Activated T-cell treated with anti-CD3 and anti-CD28 coated beads, Interleukin-2, amount 50 U/mL, for 72 hours (primary cell): ENCODE measurements around the gene PDGFC. TPM values are rescaled to one million over a fixed set of nuclear protein-coding genes. Genes with fewer than 3 reads are reported as not detected.

Experiments
- ATAC-seq, 2 donors: fragments of 150-1000 bp; cut with Tn5 transposase; replicated peaks in 1 of 2; 2 replicates each; pipeline ENCODE4 v1.10.0; 2021; ENCODE audit warnings: moderate library complexity in 2 of 2, mild to moderate bottlenecking in 1 of 2
- DNase-seq, 2 donors: peaks; one replicate each; pipeline ENCODE4 v3.0.0; 2021 to 2022; ENCODE audit warnings: mixed read lengths in 1 of 2
- H3K27ac Mint-ChIP-seq: one replicate; pipeline ENCODE4 v1.8.0; 2022; ENCODE audit warnings: mild to moderate bottlenecking, moderate library complexity, mixed read lengths
- H3K27me3 Mint-ChIP-seq: one replicate; pipeline ENCODE4 v1.8.0; 2022; ENCODE audit warnings: low read depth, mixed read lengths
- H3K36me3 Mint-ChIP-seq, 2 donors: one replicate each; pipeline ENCODE4 v1.8.0; 2022; ENCODE audit warnings: mixed read lengths in 2 of 2, mild to moderate bottlenecking in 1 of 2; ENCODE audit not compliant: insufficient read depth in 2 of 2
- H3K4me1 Mint-ChIP-seq: one replicate; pipeline ENCODE4 v1.8.0; 2022; ENCODE audit warnings: low read depth, mixed read lengths
- H3K4me3 Mint-ChIP-seq, 2 donors: one replicate each; pipeline ENCODE4 v1.8.0; 2022; ENCODE audit warnings: mild to moderate bottlenecking in 2 of 2, mixed read lengths in 2 of 2, moderate library complexity in 2 of 2
- H3K9me3 Mint-ChIP-seq, 2 donors: one replicate each; pipeline ENCODE4 v1.8.0; 2022; ENCODE audit warnings: mixed read lengths in 2 of 2
- total RNA-seq, 2 donors: library from RNA; stranded (reverse); gene quantifications; one replicate each; pipeline ENCODE4 v1.2.3, GENCODE V29; 2022

PDGFC gene
- total RNA-seq, 2 donors from 2014 or later = not detected

GRCh38 chr4:156820931-156821330, 150.7 kb downstream of the PDGFC start:
- peaks cover 0 to 4% of the 10 kb centered on the region in 2 donors for H3K9me3 Mint-ChIP-seq
- H3K4me3 Mint-ChIP-seq = no peak overlapping the region
- no peak for ATAC-seq
- H3K27ac Mint-ChIP-seq = no peak overlapping the region
- H3K36me3 Mint-ChIP-seq = no peaks in the 10 kb centered on the region
- no peak for DNase-seq
- no peaks in the 10 kb centered on the region for H3K4me1 Mint-ChIP-seq
- H3K27me3 Mint-ChIP-seq = no peaks in the 10 kb centered on the region

- H3K9me3 Mint-ChIP-seq = peaks cover 0 to 7% of the 10 kb centered on the region in 2 donors
- H3K27me3 Mint-ChIP-seq = no peaks in the 10 kb centered on the region
- no peaks in the 10 kb centered on the region for H3K36me3 Mint-ChIP-seq
- no peaks in the 10 kb centered on the region for H3K4me1 Mint-ChIP-seq
- DNase-seq (no peak), ATAC-seq (no peak)
- no peak overlapping the region for H3K27ac Mint-ChIP-seq
- H3K4me3 Mint-ChIP-seq = no peak overlapping the region
Measured at GRCh38 chr4:156816360-156816755, 155.2 kb downstream of the PDGFC start.

- Mint-ChIP-seq H3K9me3 (peaks cover 0 to 6% of the 10 kb centered on the region in 2 donors), H3K27ac (no peak overlapping the region), H3K4me3 (no peak overlapping the region), H3K4me1 (no peaks in the 10 kb centered on the region), H3K36me3 (no peaks in the 10 kb centered on the region), H3K27me3 (no peaks in the 10 kb centered on the region)
- DNase-seq = no peak
- no peak for ATAC-seq
Measured at GRCh38 chr4:156815717-156816359, 155.8 kb downstream of the PDGFC start.

- ATAC-seq = no peak
- no peak for DNase-seq
- H3K27me3 Mint-ChIP-seq = no peaks in the 10 kb centered on the region
- H3K27ac Mint-ChIP-seq = no peak overlapping the region
- H3K4me1 Mint-ChIP-seq = no peaks in the 10 kb centered on the region
- peaks cover 0 to 6% of the 10 kb centered on the region in 2 donors for H3K9me3 Mint-ChIP-seq
- no peak overlapping the region for H3K4me3 Mint-ChIP-seq
- no peaks in the 10 kb centered on the region for H3K36me3 Mint-ChIP-seq
Measured at GRCh38 chr4:156811963-156812362, 159.6 kb downstream of the PDGFC start.

- Mint-ChIP-seq H3K27ac (no peak overlapping the region), H3K36me3 (no peaks in the 10 kb centered on the region), H3K27me3 (no peaks in the 10 kb centered on the region), H3K4me3 (no peak overlapping the region), H3K9me3 (peaks cover 0 to 6% of the 10 kb centered on the region in 2 donors), H3K4me1 (no peaks in the 10 kb centered on the region)
- DNase-seq = no peak
- ATAC-seq = no peak
Measured at GRCh38 chr4:156811286-156811685, 160.3 kb downstream of the PDGFC start.

- H3K9me3 Mint-ChIP-seq = no peaks in the 10 kb centered on the region
- H3K27ac Mint-ChIP-seq = no peak overlapping the region
- DNase-seq (no peak), ATAC-seq (no peak)
- H3K27me3 Mint-ChIP-seq = no peaks in the 10 kb centered on the region
- no peak overlapping the region for H3K4me3 Mint-ChIP-seq
- no peaks in the 10 kb centered on the region for H3K4me1 Mint-ChIP-seq
- no peaks in the 10 kb centered on the region for H3K36me3 Mint-ChIP-seq
Measured at GRCh38 chr4:156805696-156806095, 165.9 kb downstream of the PDGFC start.

GRCh38 chr4:156803056-156803455, 168.5 kb downstream of the PDGFC start:
- H3K36me3 Mint-ChIP-seq = no peaks in the 10 kb centered on the region
- H3K27me3 Mint-ChIP-seq = no peaks in the 10 kb centered on the region
- H3K27ac Mint-ChIP-seq = no peak overlapping the region
- DNase-seq (no peak), ATAC-seq (no peak)
- no peak overlapping the region for H3K4me3 Mint-ChIP-seq
- H3K4me1 Mint-ChIP-seq = no peaks in the 10 kb centered on the region
- H3K9me3 Mint-ChIP-seq = no peaks in the 10 kb centered on the region

- no peak overlapping the region for H3K27ac Mint-ChIP-seq
- H3K36me3 Mint-ChIP-seq = no peaks in the 10 kb centered on the region
- H3K4me1 Mint-ChIP-seq = no peaks in the 10 kb centered on the region
- no peak for ATAC-seq
- no peak for DNase-seq
- H3K27me3 Mint-ChIP-seq = no peaks in the 10 kb centered on the region
- H3K4me3 Mint-ChIP-seq = no peak overlapping the region
- no peaks in the 10 kb centered on the region for H3K9me3 Mint-ChIP-seq
Measured at GRCh38 chr4:156800463-156800862, 171.1 kb downstream of the PDGFC start.

GRCh38 chr4:156799121-156799589, 172.4 kb downstream of the PDGFC start:
- H3K4me1 Mint-ChIP-seq = no peaks in the 10 kb centered on the region

GRCh38 chr4:156798438-156798837, 173.2 kb downstream of the PDGFC start:
- DNase-seq (no peak), ATAC-seq (no peak)
- Mint-ChIP-seq H3K9me3 (no peaks in the 10 kb centered on the region), H3K27ac (no peak overlapping the region), H3K27me3 (no peaks in the 10 kb centered on the region), H3K4me3 (no peak overlapping the region), H3K4me1 (no peaks in the 10 kb centered on the region), H3K36me3 (no peaks in the 10 kb centered on the region)

More at GRCh38 chr4:156799121-156799589, 172.4 kb downstream of the PDGFC start:
- ATAC-seq = no peak
- Mint-ChIP-seq H3K27me3 (no peaks in the 10 kb centered on the region), H3K36me3 (no peaks in the 10 kb centered on the region), H3K9me3 (no peaks in the 10 kb centered on the region), H3K4me3 (no peak overlapping the region), H3K27ac (no peak overlapping the region)
- no peak for DNase-seq

GRCh38 chr4:156797206-156797605, 174.4 kb downstream of the PDGFC start:
- H3K4me1 Mint-ChIP-seq = no peaks in the 10 kb centered on the region
- no peaks in the 10 kb centered on the region for H3K27me3 Mint-ChIP-seq
- H3K9me3 Mint-ChIP-seq = no peaks in the 10 kb centered on the region
- H3K4me3 Mint-ChIP-seq = no peak overlapping the region
- no peaks in the 10 kb centered on the region for H3K36me3 Mint-ChIP-seq
- DNase-seq (no peak), ATAC-seq (no peak)
- no peak overlapping the region for H3K27ac Mint-ChIP-seq

- no peak overlapping the region for H3K4me3 Mint-ChIP-seq
- no peak overlapping the region for H3K27ac Mint-ChIP-seq
- H3K9me3 Mint-ChIP-seq = no peaks in the 10 kb centered on the region
- no peak for ATAC-seq
- no peak for DNase-seq
- no peaks in the 10 kb centered on the region for H3K36me3 Mint-ChIP-seq
- H3K27me3 Mint-ChIP-seq = no peaks in the 10 kb centered on the region
- no peaks in the 10 kb centered on the region for H3K4me1 Mint-ChIP-seq
Measured at GRCh38 chr4:156795727-156796126, 175.9 kb downstream of the PDGFC start.

- ATAC-seq = no peak
- Mint-ChIP-seq H3K9me3 (no peaks in the 10 kb centered on the region), H3K36me3 (no peaks in the 10 kb centered on the region), H3K27ac (no peak overlapping the region), H3K27me3 (no peaks in the 10 kb centered on the region), H3K4me1 (no peaks in the 10 kb centered on the region), H3K4me3 (no peak overlapping the region)
- DNase-seq = no peak
Measured at GRCh38 chr4:156794863-156795262, 176.7 kb downstream of the PDGFC start.

GRCh38 chr4:156792462-156793085, 179.0 kb downstream of the PDGFC start:
- Mint-ChIP-seq H3K9me3 (no peaks in the 10 kb centered on the region), H3K4me3 (no peak overlapping the region), H3K4me1 (no peaks in the 10 kb centered on the region), H3K36me3 (no peaks in the 10 kb centered on the region), H3K27me3 (no peaks in the 10 kb centered on the region), H3K27ac (no peak overlapping the region)
- DNase-seq (no peak), ATAC-seq (no peak)
